ENCODE results near the gene ENPP1. TPM values are rescaled to one million over a fixed set of nuclear protein-coding genes. Genes with fewer than 3 reads are reported as not detected.
"Not testable (repeated sequence)": the region's sequence is repeated elsewhere in the genome, so short reads cannot be mapped to it uniquely, and the experiment has no call there.

The ENPP1 gene
- total and polyA plus RNA-seq, 5 donors from 2014 or later: 0.13 TPM; not detected in 4

- Mint-ChIP-seq H3K27ac (no peak overlapping the region), H3K36me3 (no peaks in the 10 kb centered on the region), H3K4me3 (peak overlapping the region in 1 of 4 donors; percentile 7), H3K9me3 (no peaks in the 10 kb centered on the region), H3K27me3 (peaks cover 12% of the 10 kb centered on the region), H3K4me1 (peaks cover 0 to 10% (median 9%) of the 10 kb centered on the region in 4 donors)
- Histone ChIP-seq H3K4me1 (ENCODE audit: control insufficient read depth, insufficient read depth, low read length, poor library complexity, severe bottlenecking) (peaks cover 6% of the 10 kb centered on the region), H3K27ac (ENCODE audit: insufficient read depth, low read length, poor library complexity, severe bottlenecking) (no peak overlapping the region), H3K27me3 (ENCODE audit: control insufficient read depth, insufficient read depth, low read length) (peaks cover 11% of the 10 kb centered on the region), H3K4me3 (ENCODE audit: low read depth, low read length) (peak overlapping the region; percentile 27), H3K9me3 (ENCODE audit: control insufficient read depth in 2 of 2, low read length in 2 of 2) (no peaks in the 10 kb centered on the region), H3K36me3 (ENCODE audit: control insufficient read depth, insufficient read depth, low read length) (no peaks in the 10 kb centered on the region)
- ATAC-seq (ENCODE audit: low read depth in 2 of 2) (peak; percentile 79 to 83), DNase-seq (peak; percentile 39 to 74 (median 67))
Observed at GRCh38 chr6:131909408-131910218, 101.8 kb downstream of the ENPP1 start.

DNA sequence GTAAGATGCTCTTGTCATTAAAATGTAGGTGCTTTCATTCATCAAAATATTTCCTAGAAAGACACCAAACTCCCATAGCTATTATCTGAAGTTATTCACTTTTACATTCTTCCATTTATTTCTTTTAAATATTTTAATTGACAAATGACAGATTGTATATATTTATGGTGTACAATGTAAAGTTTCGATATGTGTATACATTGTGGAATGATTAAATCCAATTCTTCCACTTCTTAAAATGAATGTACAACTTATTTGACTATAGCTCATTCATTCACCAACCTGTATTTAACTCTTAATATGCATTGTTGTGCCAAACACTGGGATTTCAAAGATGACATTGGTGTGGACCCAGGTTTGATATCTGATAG lies 102.4 kb downstream of the ENPP1 start:
- Histone ChIP-seq H3K36me3 (ENCODE audit: control insufficient read depth, insufficient read depth, low read length) (no peaks in the 10 kb centered on the region), H3K4me3 (ENCODE audit: low read depth, low read length) (no peak overlapping the region), H3K9me3 (ENCODE audit: control insufficient read depth in 2 of 2, low read length in 2 of 2) (no peaks in the 10 kb centered on the region), H3K4me1 (ENCODE audit: control insufficient read depth, insufficient read depth, low read length, poor library complexity, severe bottlenecking) (peaks cover 6% of the 10 kb centered on the region), H3K27ac (ENCODE audit: insufficient read depth, low read length, poor library complexity, severe bottlenecking) (no peak overlapping the region), H3K27me3 (ENCODE audit: control insufficient read depth, insufficient read depth, low read length) (peaks cover 11% of the 10 kb centered on the region)
- Mint-ChIP-seq H3K4me3 (no peak overlapping the region), H3K9me3 (no peaks in the 10 kb centered on the region), H3K27ac (no peak overlapping the region), H3K27me3 (peaks cover 12% of the 10 kb centered on the region), H3K36me3 (no peaks in the 10 kb centered on the region), H3K4me1 (peaks cover 0 to 13% (median 9%) of the 10 kb centered on the region in 4 donors)
- DNase-seq (no peak), ATAC-seq (ENCODE audit: low read depth in 2 of 2) (no peak)

DNA sequence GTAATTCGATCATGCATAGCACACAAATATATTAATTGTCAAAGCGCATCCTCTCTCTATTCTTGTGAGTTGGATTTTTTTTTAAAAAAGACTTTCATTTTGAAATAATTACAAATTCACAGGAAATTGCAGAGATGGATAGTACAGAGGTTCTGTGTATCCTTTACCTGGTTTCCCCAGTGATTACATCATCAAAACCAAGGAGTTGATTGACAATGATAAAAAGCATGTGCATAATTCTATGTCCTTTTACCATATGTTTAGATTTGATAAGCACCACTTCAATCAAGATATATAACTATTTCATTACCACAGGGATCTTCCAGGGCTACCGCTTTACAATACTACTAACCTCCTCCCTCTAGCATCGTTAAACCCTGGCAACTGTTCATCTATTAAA lies 103.1 kb downstream of the ENPP1 start:
- no peak overlapping the region for H3K4me3 ChIP-seq (ENCODE audit: low read depth, low read length)
- Mint-ChIP-seq H3K9me3 (peaks cover 0 to 2% (median 0%) of the 10 kb centered on the region in 7 donors), H3K27ac (no peak overlapping the region), H3K4me3 (no peak overlapping the region), H3K36me3 (no peaks in the 10 kb centered on the region), H3K27me3 (peaks cover 14% of the 10 kb centered on the region), H3K4me1 (peaks cover 0 to 16% (median 9%) of the 10 kb centered on the region in 4 donors)
- ATAC-seq (ENCODE audit: low read depth in 2 of 2): no peak
- no peak for DNase-seq
- no peak overlapping the region for H3K27ac ChIP-seq (ENCODE audit: insufficient read depth, low read length, poor library complexity, severe bottlenecking)
- H3K27me3 ChIP-seq (ENCODE audit: control insufficient read depth, insufficient read depth, low read length): peaks cover 11% of the 10 kb centered on the region
- no peaks in the 10 kb centered on the region for H3K36me3 ChIP-seq (ENCODE audit: control insufficient read depth, insufficient read depth, low read length)
- no peaks in the 10 kb centered on the region for H3K9me3 ChIP-seq (ENCODE audit: control insufficient read depth in 2 of 2, low read length in 2 of 2)
- H3K4me1 ChIP-seq (ENCODE audit: control insufficient read depth, insufficient read depth, low read length, poor library complexity, severe bottlenecking): peaks cover 6% of the 10 kb centered on the region

DNA sequence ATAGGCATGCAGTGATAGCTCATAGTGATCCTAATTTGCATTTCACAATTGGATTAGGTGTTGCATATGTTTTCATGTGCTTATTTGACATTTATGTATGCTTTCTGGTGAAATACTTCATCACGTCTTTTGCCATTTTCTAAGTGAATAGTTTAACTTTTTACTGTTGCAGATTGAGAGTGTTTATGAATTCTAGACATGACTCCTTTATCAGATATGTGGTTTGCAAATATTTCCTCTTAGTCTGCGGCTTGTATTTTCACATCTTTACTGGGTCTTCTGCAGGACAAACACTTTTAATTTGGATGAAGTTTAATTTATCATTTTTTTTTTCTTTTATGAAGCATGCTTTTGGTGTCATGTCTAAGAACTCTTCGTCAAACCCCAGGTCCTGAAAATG lies 104.1 kb downstream of the ENPP1 start:
- peaks cover 0 to 4% (median 0%) of the 10 kb centered on the region in 7 donors for H3K9me3 Mint-ChIP-seq
- Histone ChIP-seq H3K4me3 (ENCODE audit: low read depth, low read length) (no peak overlapping the region), H3K4me1 (ENCODE audit: control insufficient read depth, insufficient read depth, low read length, poor library complexity, severe bottlenecking) (peaks cover 6% of the 10 kb centered on the region), H3K27ac (ENCODE audit: insufficient read depth, low read length, poor library complexity, severe bottlenecking) (no peak overlapping the region), H3K27me3 (ENCODE audit: control insufficient read depth, insufficient read depth, low read length) (peaks cover 11% of the 10 kb centered on the region), H3K36me3 (ENCODE audit: control insufficient read depth, insufficient read depth, low read length) (no peaks in the 10 kb centered on the region), H3K9me3 (ENCODE audit: control insufficient read depth in 2 of 2, low read length in 2 of 2) (no peaks in the 10 kb centered on the region)
- DNase-seq: no peak
- no peak overlapping the region for H3K27ac Mint-ChIP-seq
- no peaks in the 10 kb centered on the region for H3K36me3 Mint-ChIP-seq
- peaks cover 17% of the 10 kb centered on the region for H3K27me3 Mint-ChIP-seq
- ATAC-seq (ENCODE audit: low read depth in 2 of 2): no peak
- H3K4me3 Mint-ChIP-seq: no peak overlapping the region
- peaks cover 0 to 16% (median 9%) of the 10 kb centered on the region in 4 donors for H3K4me1 Mint-ChIP-seq

- ATAC-seq (ENCODE audit: low read depth in 2 of 2) (no peak), DNase-seq (no peak)
- Histone ChIP-seq H3K27ac (ENCODE audit: insufficient read depth, low read length, poor library complexity, severe bottlenecking) (no peak overlapping the region), H3K9me3 (ENCODE audit: control insufficient read depth in 2 of 2, low read length in 2 of 2) (no peaks in the 10 kb centered on the region), H3K36me3 (ENCODE audit: control insufficient read depth, insufficient read depth, low read length) (no peaks in the 10 kb centered on the region), H3K4me1 (ENCODE audit: control insufficient read depth, insufficient read depth, low read length, poor library complexity, severe bottlenecking) (peaks cover 6% of the 10 kb centered on the region), H3K27me3 (ENCODE audit: control insufficient read depth, insufficient read depth, low read length) (peaks cover 12% of the 10 kb centered on the region), H3K4me3 (ENCODE audit: low read depth, low read length) (no peak overlapping the region)
- peaks cover 0 to 4% (median 0%) of the 10 kb centered on the region in 7 donors for H3K9me3 Mint-ChIP-seq
- H3K36me3 Mint-ChIP-seq: no peaks in the 10 kb centered on the region
- peaks cover 17% of the 10 kb centered on the region for H3K27me3 Mint-ChIP-seq
- no peak overlapping the region for H3K27ac Mint-ChIP-seq
- H3K4me1 Mint-ChIP-seq: peaks cover 0 to 16% (median 9%) of the 10 kb centered on the region in 4 donors
- no peak overlapping the region for H3K4me3 Mint-ChIP-seq
Observed at GRCh38 chr6:131914234-131914633, 106.4 kb downstream of the ENPP1 start.

- no peak overlapping the region for H3K4me3 ChIP-seq (ENCODE audit: low read depth, low read length)
- ATAC-seq (ENCODE audit: low read depth in 2 of 2) (peak; percentile 39 to 58), DNase-seq (peak in 2 of 3 donors; percentile 29 to 73)
- Mint-ChIP-seq H3K4me1 (peaks cover 0 to 7% (median 3%) of the 10 kb centered on the region in 4 donors), H3K36me3 (no peaks in the 10 kb centered on the region), H3K9me3 (peaks cover 0 to 4% (median 0%) of the 10 kb centered on the region in 7 donors), H3K27me3 (peaks cover 17% of the 10 kb centered on the region), H3K27ac (no peak overlapping the region), H3K4me3 (no peak overlapping the region)
- H3K36me3 ChIP-seq (ENCODE audit: control insufficient read depth, insufficient read depth, low read length): no peaks in the 10 kb centered on the region
- H3K27ac ChIP-seq (ENCODE audit: insufficient read depth, low read length, poor library complexity, severe bottlenecking): no peak overlapping the region
- no peaks in the 10 kb centered on the region for H3K4me1 ChIP-seq (ENCODE audit: control insufficient read depth, insufficient read depth, low read length, poor library complexity, severe bottlenecking)
- no peaks in the 10 kb centered on the region for H3K9me3 ChIP-seq (ENCODE audit: control insufficient read depth in 2 of 2, low read length in 2 of 2)
- H3K27me3 ChIP-seq (ENCODE audit: control insufficient read depth, insufficient read depth, low read length): peaks cover 12% of the 10 kb centered on the region
Observed at GRCh38 chr6:131914967-131915751, 107.3 kb downstream of the ENPP1 start.

- H3K4me1 ChIP-seq (ENCODE audit: control insufficient read depth, insufficient read depth, low read length, poor library complexity, severe bottlenecking); H3K27ac ChIP-seq (ENCODE audit: insufficient read depth, low read length, poor library complexity, severe bottlenecking); H3K4me1 Mint-ChIP-seq; H3K36me3 ChIP-seq (ENCODE audit: control insufficient read depth, insufficient read depth, low read length); ATAC-seq (ENCODE audit: low read depth in 2 of 2); H3K4me3 ChIP-seq (ENCODE audit: low read depth, low read length); H3K9me3 ChIP-seq (ENCODE audit: control insufficient read depth in 2 of 2, low read length in 2 of 2); H3K9me3 Mint-ChIP-seq; DNase-seq; H3K4me3 Mint-ChIP-seq; H3K27ac Mint-ChIP-seq; H3K36me3 Mint-ChIP-seq: not testable (repeated sequence)
- peaks cover 14% of the 10 kb centered on the region for H3K27me3 Mint-ChIP-seq
- H3K27me3 ChIP-seq (ENCODE audit: control insufficient read depth, insufficient read depth, low read length): peaks cover 11% of the 10 kb centered on the region
Observed at GRCh38 chr6:131916091-131916796, 108.4 kb downstream of the ENPP1 start.

Data from CD4-positive, CD25-positive, alpha-beta regulatory T cell (primary cell).